Measurements from ENCODE around the gene CDHR1. TPM values are rescaled to one million over a fixed set of nuclear protein-coding genes. Genes with fewer than 3 reads are reported as not detected.

The CDHR1 gene
- total and polyA plus RNA-seq, 4 donors = 0.07 to 0.51 (median 0.14) TPM

DNA sequence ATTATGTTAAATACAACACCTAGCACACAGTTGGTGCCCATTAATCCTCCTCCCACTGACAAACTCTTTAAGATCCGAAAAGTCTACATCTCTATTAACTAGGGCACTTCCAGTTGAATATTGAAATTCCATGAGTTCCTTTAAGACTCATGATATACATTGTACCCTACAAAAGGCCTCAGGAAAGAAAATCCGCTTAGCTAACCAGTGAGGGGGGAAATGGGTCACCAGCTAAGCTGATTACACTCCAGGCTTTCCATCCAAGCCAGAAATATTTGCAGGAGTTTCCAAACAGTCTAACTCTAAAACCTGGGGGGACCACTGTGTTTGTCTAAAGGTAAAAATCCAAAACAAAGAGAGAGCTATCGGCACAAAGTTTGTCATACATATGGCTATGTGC is 32.3 kb downstream of the CDHR1 start:
- peaks cover 0 to 13% (median 4%) of the 10 kb centered on the region in 4 donors for H3K27me3 ChIP-seq (ENCODE audit: control insufficient read depth in 4 of 4, insufficient read depth in 4 of 4, low read length in 3 of 4)
- 67% methylated on average over 3 of the region's 3 CpGs for WGBS
- TF ChIP-seq SP1 (IDR thresholded peaks at IDR 0.05) (no peak), YY1 (IDR thresholded peaks at IDR 0.05) (no peak), EGR1 (IDR thresholded peaks at IDR 0.05; ENCODE audit: low read depth in 2 of 2) (no peak), GABPA (IDR thresholded peaks at IDR 0.05 in 1 of 2, conservative IDR thresholded peaks at IDR 0.05 in 1 of 2) (no peak), RAD21 (IDR thresholded peaks at IDR 0.05) (no peak), HNF4A (conservative IDR thresholded peaks at IDR 0.05) (no peak), TAF1 (conservative IDR thresholded peaks at IDR 0.05) (no peak)
- TF ChIP-seq, protein P1, sequence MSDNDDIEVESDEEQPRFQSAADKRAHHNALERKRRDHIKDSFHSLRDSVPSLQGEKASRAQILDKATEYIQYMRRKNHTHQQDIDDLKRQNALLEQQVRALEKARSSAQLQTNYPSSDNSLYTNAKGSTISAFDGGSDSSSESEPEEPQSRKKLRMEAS (IDR thresholded peaks at IDR 0.05) = no peak
- TF ChIP-seq, protein P2, sequence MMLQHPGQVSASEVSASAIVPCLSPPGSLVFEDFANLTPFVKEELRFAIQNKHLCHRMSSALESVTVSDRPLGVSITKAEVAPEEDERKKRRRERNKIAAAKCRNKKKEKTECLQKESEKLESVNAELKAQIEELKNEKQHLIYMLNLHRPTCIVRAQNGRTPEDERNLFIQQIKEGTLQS (IDR thresholded peaks at IDR 0.05) = no peak

DNA sequence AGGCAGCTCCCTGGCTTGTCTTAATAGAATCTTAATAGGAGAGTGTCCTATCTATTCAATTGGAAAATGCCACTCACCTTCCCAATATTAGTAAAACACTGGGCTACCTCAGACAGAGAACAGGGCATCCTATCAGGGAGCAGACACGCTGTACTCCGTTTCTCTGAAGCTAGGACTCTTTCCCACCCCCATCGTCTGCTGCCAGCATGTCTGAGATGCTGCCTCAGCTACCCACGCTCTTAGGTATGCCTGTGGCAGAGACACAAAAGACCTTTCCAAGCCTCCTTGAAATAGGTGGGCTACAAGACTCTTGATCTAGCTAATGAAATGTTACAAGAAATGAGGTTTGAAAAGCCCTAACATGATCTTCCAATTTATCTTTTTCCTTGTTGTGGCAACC is 33.5 kb downstream of the CDHR1 start:
- 66% methylated on average over 4 of the region's 4 CpGs for WGBS
- H3K4me3 ChIP-seq (ENCODE audit: low read depth in 1 of 3, low read length in 3 of 3) = no peak overlapping the region
- TF ChIP-seq GABPA (IDR thresholded peaks at IDR 0.05 in 1 of 2, conservative IDR thresholded peaks at IDR 0.05 in 1 of 2) (no peak), FOXA1 (IDR thresholded peaks at IDR 0.05) (no peak), JUND (IDR thresholded peaks at IDR 0.05) (no peak), NR2F2 (IDR thresholded peaks at IDR 0.05) (no peak), TAF1 (conservative IDR thresholded peaks at IDR 0.05) (no peak), HNF4G (IDR thresholded peaks at IDR 0.05) (no peak)
- TF ChIP-seq, protein P2 (IDR thresholded peaks at IDR 0.05) = no peak
- H3K9ac ChIP-seq (ENCODE audit: low read depth in 1 of 2, low read length in 2 of 2) = no peak overlapping the region
- DNase-seq (ENCODE audit: low spot score) = no peak
- no peaks in the 10 kb centered on the region for H3K4me1 ChIP-seq (ENCODE audit: control insufficient read depth in 4 of 4, insufficient read depth in 4 of 4, low read length in 3 of 4)
- H3K9me3 ChIP-seq (ENCODE audit: control insufficient read depth in 4 of 4, low read length in 3 of 4) = no peaks in the 10 kb centered on the region
- H3K36me3 ChIP-seq (ENCODE audit: control insufficient read depth in 4 of 4, insufficient read depth in 3 of 4, low read depth in 1 of 4, low read length in 3 of 4) = no peaks in the 10 kb centered on the region
- no peak overlapping the region for H3K27ac ChIP-seq (ENCODE audit: low read depth in 1 of 2, low read length in 2 of 2)
- H3K27me3 ChIP-seq (ENCODE audit: control insufficient read depth in 4 of 4, insufficient read depth in 4 of 4, low read length in 3 of 4) = peaks cover 0 to 7% (median 4%) of the 10 kb centered on the region in 4 donors

More for the DNA sequence above, 32.3 kb downstream of the CDHR1 start:
- Histone ChIP-seq H3K4me3 (ENCODE audit: low read depth in 1 of 3, low read length in 3 of 3) (no peak overlapping the region), H3K36me3 (ENCODE audit: control insufficient read depth in 4 of 4, insufficient read depth in 3 of 4, low read depth in 1 of 4, low read length in 3 of 4) (no peaks in the 10 kb centered on the region), H3K9ac (ENCODE audit: low read depth in 1 of 2, low read length in 2 of 2) (no peak overlapping the region), H3K4me1 (ENCODE audit: control insufficient read depth in 4 of 4, insufficient read depth in 4 of 4, low read length in 3 of 4) (no peaks in the 10 kb centered on the region), H3K27ac (ENCODE audit: low read depth in 1 of 2, low read length in 2 of 2) (no peak overlapping the region), H3K9me3 (ENCODE audit: control insufficient read depth in 4 of 4, low read length in 3 of 4) (no peaks in the 10 kb centered on the region)
- no peak for DNase-seq (ENCODE audit: low spot score)

DNA sequence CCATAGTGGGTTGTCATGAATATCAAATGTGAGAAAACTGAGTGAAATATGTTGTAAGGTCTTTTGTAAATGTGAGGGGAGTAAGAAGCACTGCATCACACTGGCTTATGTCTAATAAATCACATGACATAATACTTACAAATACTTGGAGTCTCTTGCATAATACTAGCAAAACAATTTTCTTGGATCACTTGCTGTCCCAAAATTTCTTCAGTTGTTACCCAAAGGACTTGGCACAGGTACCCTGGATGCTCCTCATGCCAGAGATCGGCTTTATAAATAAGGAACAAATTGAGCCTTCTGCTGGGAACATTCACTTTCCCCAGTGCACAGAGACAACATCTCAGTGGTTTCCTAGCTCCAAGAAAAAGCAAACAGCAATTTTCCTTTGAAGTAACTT is 36.0 kb downstream of the CDHR1 start:
- Histone ChIP-seq H3K4me3 (ENCODE audit: low read depth in 1 of 3, low read length in 3 of 3) (no peak overlapping the region), H3K9me3 (ENCODE audit: control insufficient read depth in 4 of 4, low read length in 3 of 4) (no peaks in the 10 kb centered on the region), H3K27ac (ENCODE audit: low read depth in 1 of 2, low read length in 2 of 2) (no peak overlapping the region), H3K27me3 (ENCODE audit: control insufficient read depth in 4 of 4, insufficient read depth in 4 of 4, low read length in 3 of 4) (peaks cover 0 to 3% (median 2%) of the 10 kb centered on the region in 4 donors), H3K4me1 (ENCODE audit: control insufficient read depth in 4 of 4, insufficient read depth in 4 of 4, low read length in 3 of 4) (no peaks in the 10 kb centered on the region), H3K9ac (ENCODE audit: low read depth in 1 of 2, low read length in 2 of 2) (no peak overlapping the region), H3K36me3 (ENCODE audit: control insufficient read depth in 4 of 4, insufficient read depth in 3 of 4, low read depth in 1 of 4, low read length in 3 of 4) (no peaks in the 10 kb centered on the region)
- WGBS = 81% methylated on average over 1 of the region's 1 CpG
- DNase-seq (ENCODE audit: low spot score) = no peak
- no peak for TF ChIP-seq EGR1 (IDR thresholded peaks at IDR 0.05; ENCODE audit: low read depth in 2 of 2)

DNA sequence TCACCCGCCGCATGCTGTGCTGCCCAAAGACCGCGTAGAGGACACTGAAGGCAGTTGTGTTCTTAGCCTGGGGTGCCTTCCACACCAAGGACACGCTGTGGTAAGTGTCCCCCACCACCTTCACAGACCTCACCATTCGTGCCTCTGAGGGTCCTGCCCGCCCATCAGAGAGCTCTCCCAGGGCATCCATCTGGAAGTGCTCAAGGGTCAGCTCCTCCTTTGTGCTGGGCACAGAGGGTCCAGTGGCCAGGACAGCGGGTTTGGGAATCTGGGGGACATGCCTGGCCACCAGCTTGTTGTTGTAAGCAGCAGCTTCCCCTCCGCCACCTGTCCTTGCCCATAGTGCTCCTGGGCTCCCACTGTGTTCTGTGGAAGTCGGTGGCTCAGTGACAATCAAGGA is 38.0 kb downstream of the CDHR1 start:
- Histone ChIP-seq H3K4me3 (ENCODE audit: low read depth in 1 of 3, low read length in 3 of 3) (no peak overlapping the region), H3K27me3 (ENCODE audit: control insufficient read depth in 4 of 4, insufficient read depth in 4 of 4, low read length in 3 of 4) (peaks cover 0 to 9% (median 3%) of the 10 kb centered on the region in 4 donors), H3K9ac (ENCODE audit: low read depth in 1 of 2, low read length in 2 of 2) (no peak overlapping the region), H3K27ac (ENCODE audit: low read depth in 1 of 2, low read length in 2 of 2) (no peak overlapping the region), H3K36me3 (ENCODE audit: control insufficient read depth in 4 of 4, insufficient read depth in 3 of 4, low read depth in 1 of 4, low read length in 3 of 4) (no peaks in the 10 kb centered on the region), H3K4me1 (ENCODE audit: control insufficient read depth in 4 of 4, insufficient read depth in 4 of 4, low read length in 3 of 4) (no peaks in the 10 kb centered on the region), H3K9me3 (ENCODE audit: control insufficient read depth in 4 of 4, low read length in 3 of 4) (no peaks in the 10 kb centered on the region)
- DNase-seq (ENCODE audit: low spot score) = no peak
- 82% methylated on average over 10 of the region's 10 CpGs for WGBS
- TF ChIP-seq, protein P3, sequence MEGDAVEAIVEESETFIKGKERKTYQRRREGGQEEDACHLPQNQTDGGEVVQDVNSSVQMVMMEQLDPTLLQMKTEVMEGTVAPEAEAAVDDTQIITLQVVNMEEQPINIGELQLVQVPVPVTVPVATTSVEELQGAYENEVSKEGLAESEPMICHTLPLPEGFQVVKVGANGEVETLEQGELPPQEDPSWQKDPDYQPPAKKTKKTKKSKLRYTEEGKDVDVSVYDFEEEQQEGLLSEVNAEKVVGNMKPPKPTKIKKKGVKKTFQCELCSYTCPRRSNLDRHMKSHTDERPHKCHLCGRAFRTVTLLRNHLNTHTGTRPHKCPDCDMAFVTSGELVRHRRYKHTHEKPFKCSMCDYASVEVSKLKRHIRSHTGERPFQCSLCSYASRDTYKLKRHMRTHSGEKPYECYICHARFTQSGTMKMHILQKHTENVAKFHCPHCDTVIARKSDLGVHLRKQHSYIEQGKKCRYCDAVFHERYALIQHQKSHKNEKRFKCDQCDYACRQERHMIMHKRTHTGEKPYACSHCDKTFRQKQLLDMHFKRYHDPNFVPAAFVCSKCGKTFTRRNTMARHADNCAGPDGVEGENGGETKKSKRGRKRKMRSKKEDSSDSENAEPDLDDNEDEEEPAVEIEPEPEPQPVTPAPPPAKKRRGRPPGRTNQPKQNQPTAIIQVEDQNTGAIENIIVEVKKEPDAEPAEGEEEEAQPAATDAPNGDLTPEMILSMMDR (IDR thresholded peaks at IDR 0.05; ENCODE audit: low read depth, low read length, missing input control) = no peak
- TF ChIP-seq, protein P4, sequence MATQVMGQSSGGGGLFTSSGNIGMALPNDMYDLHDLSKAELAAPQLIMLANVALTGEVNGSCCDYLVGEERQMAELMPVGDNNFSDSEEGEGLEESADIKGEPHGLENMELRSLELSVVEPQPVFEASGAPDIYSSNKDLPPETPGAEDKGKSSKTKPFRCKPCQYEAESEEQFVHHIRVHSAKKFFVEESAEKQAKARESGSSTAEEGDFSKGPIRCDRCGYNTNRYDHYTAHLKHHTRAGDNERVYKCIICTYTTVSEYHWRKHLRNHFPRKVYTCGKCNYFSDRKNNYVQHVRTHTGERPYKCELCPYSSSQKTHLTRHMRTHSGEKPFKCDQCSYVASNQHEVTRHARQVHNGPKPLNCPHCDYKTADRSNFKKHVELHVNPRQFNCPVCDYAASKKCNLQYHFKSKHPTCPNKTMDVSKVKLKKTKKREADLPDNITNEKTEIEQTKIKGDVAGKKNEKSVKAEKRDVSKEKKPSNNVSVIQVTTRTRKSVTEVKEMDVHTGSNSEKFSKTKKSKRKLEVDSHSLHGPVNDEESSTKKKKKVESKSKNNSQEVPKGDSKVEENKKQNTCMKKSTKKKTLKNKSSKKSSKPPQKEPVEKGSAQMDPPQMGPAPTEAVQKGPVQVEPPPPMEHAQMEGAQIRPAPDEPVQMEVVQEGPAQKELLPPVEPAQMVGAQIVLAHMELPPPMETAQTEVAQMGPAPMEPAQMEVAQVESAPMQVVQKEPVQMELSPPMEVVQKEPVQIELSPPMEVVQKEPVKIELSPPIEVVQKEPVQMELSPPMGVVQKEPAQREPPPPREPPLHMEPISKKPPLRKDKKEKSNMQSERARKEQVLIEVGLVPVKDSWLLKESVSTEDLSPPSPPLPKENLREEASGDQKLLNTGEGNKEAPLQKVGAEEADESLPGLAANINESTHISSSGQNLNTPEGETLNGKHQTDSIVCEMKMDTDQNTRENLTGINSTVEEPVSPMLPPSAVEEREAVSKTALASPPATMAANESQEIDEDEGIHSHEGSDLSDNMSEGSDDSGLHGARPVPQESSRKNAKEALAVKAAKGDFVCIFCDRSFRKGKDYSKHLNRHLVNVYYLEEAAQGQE (IDR thresholded peaks at IDR 0.05) = no peak
- TF ChIP-seq, protein P2 (IDR thresholded peaks at IDR 0.05) = no peak
- no peak for TF ChIP-seq JUND (IDR thresholded peaks at IDR 0.05)
- no peak for TF ChIP-seq TAF1 (conservative IDR thresholded peaks at IDR 0.05)
- no peak for TF ChIP-seq FOXA1 (IDR thresholded peaks at IDR 0.05)
- no peak for TF ChIP-seq RXRA (IDR thresholded peaks at IDR 0.05)
- no peak for TF ChIP-seq NR2F2 (IDR thresholded peaks at IDR 0.05)
- no peak for TF ChIP-seq RAD21 (IDR thresholded peaks at IDR 0.05)
- TF ChIP-seq, protein P1 (IDR thresholded peaks at IDR 0.05) = no peak

All from liver (tissue), 9 donors.